Stimulated activated CD8-positive, alpha-beta memory T cell treated with anti-CD3 and anti-CD28 coated beads, Interleukin-12 subunit alpha, Interleukin-12 subunit beta, amount 100 ng/mL, for 24 hours (primary cell): Measurements from ENCODE around the gene PROM2.

Experiments
- DNase-seq: peaks from one replicate; pipeline ENCODE4 v3.0.0-alpha.2; 2020; ENCODE audit errors: extremely low read depth

The PROM2 gene

GRCh38 chr2:95320344-95320712 lies 46.1 kb downstream of the PROM2 start:
- no peak for DNase-seq

GRCh38 chr2:95320986-95321767 lies 46.9 kb downstream of the PROM2 start:
- DNase-seq: no peak

- no peak for DNase-seq
Observed at GRCh38 chr2:95323347-95324155, 49.3 kb downstream of the PROM2 start.

DNA sequence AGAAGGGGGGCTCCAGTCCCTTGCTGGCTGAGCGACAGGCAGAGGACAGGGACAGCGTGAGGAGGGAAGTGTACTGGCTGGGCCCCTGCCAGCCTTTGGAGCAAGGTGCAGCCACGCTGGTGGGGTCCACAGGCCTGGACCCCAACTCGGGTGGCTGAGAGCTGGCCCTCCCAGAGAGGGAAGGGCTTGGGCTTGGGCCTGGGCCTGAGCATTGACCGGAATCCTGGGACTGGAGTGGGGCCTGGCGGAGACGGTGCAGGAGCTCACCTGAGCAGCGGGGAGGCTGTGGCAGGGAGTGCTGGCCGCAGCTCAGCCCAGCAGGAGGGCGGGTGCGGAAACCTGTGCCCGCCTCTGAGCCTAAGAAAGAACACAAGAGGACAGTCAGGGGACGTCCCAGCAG lies 50.8 kb downstream of the PROM2 start:
- DNase-seq: no peak

DNA sequence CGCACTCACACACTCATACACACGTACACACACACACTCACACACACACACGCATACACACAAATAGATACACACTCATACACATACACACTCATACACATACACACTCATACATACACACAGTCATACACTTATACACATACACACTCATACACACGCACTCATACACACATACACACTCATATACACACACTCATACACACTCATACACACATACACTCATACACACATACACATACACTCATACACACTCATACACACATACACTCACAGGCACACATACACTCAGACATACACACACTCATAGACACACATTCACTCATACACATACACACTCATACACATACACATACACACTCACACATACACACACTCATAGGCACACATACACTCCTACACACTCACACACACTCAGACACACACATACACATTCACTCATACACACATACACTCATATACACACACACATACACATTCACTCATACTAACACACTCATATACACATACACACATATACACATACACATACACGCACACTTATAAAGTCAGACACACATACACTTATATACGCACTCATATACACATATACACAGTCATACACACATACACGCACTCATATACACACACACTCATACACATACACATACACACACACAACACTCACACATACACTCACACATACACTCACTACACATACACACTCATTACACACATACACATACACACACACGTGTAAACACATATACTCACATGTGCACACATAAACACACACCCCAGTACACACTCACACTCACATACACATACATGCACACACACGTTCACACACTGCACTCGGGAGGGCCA lies 51.6 kb downstream of the PROM2 start:
- no peak for DNase-seq

DNA sequence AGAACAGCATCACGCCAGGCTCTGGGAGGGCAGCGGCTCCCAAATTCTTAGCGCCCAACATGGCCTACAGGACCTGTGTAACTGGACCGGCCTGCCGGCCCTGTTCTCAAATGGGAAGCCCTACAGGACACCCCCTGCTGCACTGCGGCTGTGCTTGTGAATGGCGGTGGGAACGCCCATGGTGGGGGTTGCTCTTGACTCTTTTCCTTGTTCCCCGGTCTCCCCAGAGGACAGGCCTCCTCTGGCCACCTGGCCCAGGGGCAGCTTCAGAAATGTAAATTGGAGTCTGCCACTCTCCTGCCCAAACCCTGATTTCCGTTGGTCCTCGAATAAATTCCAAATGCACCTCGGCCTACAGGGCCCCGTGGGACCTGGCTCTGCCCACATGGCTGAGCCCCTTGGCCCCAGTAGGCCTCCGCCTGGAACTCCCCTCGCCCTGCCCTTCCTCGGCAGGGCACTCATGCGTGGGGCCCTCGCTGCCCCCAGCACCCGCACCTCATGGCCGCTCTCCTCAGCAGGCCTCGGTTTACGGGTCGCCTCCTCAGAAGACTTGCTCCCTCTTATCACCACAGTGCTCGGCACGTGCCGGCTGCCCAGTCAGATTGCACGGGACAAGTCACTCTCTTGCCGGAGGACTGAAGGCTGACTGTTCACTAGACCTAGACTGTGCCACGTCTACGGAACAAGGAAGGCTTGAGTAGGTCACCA lies 52.3 kb downstream of the PROM2 start:
- DNase-seq: no peak

DNA sequence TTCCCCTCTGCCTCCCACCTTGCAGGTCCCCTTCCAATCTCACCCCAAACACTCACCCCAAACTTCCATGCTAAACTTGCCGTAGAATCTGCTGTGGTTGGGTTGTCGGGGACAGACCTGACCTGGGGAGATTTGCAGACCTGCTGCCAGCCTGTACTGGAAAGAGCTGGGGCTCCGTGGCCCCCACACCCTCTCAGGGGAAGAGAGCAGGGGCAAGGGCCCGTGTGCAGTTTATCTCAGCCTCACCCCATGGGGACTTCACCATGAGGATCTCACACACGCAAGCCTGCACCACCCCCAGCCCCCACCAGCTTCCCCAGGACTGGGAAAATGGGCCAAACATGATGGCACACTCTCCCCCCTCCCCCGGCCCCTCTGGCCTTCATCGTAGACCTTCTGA lies 53.6 kb downstream of the PROM2 start:
- DNase-seq: no peak

- no peak for DNase-seq
Observed at GRCh38 chr2:95328358-95329125, 54.3 kb downstream of the PROM2 start.

- no peak for DNase-seq
Observed at GRCh38 chr2:95329401-95329800, 55.2 kb downstream of the PROM2 start.

- no peak for DNase-seq
Observed at GRCh38 chr2:95329891-95330793, 55.9 kb downstream of the PROM2 start.

DNA sequence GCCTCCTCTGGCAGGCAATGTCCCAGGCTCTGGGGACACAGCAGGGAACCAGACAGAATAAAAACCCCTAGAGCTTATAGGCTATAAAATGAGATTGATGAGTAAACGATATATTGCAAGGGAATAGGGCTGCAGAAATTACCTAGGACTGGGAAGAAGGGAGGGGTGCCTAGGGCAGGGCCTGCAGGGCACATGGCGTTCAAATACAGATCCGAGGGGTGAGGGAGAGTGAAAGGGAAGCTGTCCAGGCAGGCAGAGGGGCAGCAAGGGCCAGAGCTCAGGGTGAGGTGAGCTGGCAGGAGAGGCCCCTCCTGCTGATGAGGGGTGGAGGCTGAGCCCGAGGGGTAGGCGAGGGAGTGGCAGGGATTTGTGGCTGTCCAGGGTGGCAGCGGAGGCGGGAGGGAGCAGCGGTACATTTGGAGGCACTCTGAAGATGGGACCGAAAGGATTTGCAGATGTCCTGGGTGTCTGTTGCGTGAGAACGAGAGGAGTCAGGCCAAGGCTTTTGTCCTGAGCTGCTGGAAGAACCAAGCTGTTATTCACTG lies 56.6 kb downstream of the PROM2 start:
- no peak for DNase-seq

DNA sequence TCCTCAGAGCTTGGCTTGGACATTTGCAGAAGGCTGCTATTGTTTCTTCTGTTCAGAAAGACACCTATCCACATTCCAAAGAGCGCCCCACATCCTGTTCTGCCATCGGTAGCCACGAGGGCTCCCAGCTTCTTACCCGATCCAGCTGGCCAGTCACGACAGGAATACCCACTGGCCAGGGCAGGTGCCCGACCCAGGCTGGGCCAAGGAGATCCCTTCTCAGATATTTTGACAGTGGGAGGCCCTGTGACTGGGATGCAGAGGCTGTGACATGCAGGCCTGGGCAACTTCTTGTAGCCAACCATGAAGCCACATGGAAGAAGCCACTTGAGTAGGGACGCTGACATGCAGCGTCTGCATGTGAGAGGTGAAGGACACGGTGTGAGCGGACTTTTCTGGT lies 57.4 kb downstream of the PROM2 start:
- DNase-seq: no peak

DNA sequence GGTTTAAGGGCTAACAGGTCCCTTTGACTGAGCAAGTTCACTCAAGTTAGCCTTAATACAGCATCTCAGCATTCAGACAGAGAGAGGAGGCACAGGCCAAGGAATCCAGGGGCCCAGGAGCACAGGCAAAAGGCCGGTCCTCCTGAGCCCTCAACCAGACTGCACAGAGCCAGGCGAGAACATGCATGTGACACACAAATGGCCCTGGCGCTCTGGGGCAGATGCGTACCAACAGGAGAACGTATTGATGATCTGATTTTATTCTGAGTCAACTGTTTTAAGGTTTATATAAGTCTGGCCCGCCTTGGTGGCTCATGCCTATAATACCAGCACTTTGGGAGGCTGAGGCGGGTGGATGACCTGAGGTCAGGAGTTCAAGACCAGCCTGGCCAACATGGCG lies 57.8 kb downstream of the PROM2 start:
- DNase-seq: no peak

DNA sequence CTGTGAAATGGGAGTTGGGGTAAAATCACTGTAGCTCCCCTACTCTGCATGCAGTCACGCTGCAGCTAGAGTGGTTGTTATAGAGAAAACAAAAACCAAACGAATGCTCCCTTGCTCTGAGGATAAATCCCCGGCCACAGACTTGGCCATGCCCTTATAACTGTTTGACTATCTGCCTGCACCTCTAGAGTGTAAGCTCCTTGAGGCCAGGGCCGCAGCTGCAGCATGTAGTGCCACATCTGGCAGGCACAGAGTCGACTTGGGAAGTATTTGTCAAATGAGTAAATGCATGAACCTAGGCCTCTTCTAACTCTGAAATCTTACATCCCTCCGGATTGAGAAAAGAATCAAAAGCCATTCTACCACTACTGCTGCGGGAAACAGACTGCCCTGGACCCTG lies 58.8 kb downstream of the PROM2 start:
- no peak for DNase-seq

DNA sequence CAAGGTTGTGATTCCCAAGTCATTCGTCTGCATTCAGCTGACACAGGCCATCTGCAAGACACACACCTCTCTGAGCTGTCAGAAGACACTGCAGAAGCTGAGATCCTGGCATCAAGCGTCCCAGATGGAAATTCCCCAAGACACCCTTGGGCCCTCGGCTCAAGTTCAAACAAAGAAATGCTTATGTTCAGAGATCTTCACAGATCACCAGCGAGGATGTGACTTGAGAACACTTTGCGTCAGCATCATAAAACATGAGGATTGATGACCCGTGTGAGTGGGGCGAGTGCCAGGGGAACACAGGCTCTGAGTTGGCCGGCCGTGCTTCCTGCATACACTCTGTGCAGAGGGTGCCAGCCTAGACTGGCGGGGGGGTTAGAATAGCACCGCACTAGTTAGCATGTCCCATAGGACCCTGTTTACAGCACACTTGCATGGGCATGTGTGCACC lies 59.7 kb downstream of the PROM2 start:
- no peak for DNase-seq

GRCh38 chr2:95334916-95335641 lies 60.8 kb downstream of the PROM2 start:
- no peak for DNase-seq

GRCh38 chr2:95336406-95336805 lies 62.2 kb downstream of the PROM2 start:
- no peak for DNase-seq

DNA sequence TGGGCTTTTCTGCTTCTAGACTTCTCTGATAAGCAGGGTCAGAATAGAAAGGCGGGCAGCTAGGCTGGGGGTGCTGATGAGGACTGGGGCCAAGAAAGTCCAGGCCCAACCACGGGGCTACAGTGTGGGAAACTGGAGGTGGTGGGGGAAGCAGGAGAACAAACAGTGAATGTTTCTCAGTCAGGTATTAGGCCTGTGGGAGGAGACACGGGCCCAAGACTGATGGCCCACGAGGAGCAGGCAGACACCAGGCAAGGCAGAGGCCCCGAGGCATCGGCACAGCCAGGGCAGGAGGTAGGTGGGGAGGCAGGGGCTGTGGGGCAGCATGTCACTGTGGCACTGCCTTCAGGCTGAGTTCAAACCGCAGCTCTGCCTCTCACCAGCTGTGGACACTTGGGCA lies 63.6 kb downstream of the PROM2 start:
- no peak for DNase-seq
